ENCODE results near the gene CNTLN.

CNTLN gene

DNA sequence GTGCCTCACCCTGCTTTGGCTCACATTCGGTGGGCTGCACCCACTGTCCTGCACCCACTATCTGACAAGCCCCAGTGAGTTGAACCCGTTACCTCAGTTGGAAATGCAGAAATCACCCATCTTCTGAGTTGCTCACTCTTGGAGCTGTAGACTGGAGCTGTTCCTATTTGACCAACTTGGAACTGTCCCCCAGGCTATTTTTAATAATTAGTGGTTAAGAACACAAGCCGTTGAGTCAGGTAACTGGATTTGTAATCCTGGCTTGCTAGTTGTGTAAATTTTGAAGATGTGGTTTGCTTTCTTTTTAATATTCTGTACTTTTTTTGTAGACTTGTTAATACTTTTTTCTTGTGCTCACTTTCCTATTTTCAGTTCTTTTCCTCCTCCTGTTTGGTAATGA, 81.2 kb downstream of the CNTLN start:
- ChIA-PET POLR2A (no interaction called here), CTCF (interaction anchor here (2.0 kb wide), 1 partner anchor 247 kb away, joined by 12 read pairs; no protein-coding TSS in a partner anchor)
- no peak for TF ChIP-seq CTCF (IDR thresholded peaks at IDR 0.05; ENCODE audit: insufficient read depth, low read length, missing control alignments)
- no peak for DNase-seq (ENCODE audit: low read depth, low spot score)
- H3K4me3 ChIP-seq (ENCODE audit: low read depth, low read length), result no peak overlapping the region

GRCh38 chr9:17216646-17217045, 81.8 kb downstream of the CNTLN start:
- no peak for DNase-seq (ENCODE audit: low read depth, low spot score)
- no peak overlapping the region for H3K4me3 ChIP-seq (ENCODE audit: low read depth, low read length)
- ChIA-PET POLR2A (no interaction called here), CTCF (interaction anchor here (1.1 to 2.0 kb wide), 2 partner anchors 19 to 246 kb away, joined by 3 to 12 read pairs; no protein-coding TSS in a partner anchor)
- TF ChIP-seq CTCF (IDR thresholded peaks at IDR 0.05; ENCODE audit: insufficient read depth, low read length, missing control alignments), result no peak

DNA sequence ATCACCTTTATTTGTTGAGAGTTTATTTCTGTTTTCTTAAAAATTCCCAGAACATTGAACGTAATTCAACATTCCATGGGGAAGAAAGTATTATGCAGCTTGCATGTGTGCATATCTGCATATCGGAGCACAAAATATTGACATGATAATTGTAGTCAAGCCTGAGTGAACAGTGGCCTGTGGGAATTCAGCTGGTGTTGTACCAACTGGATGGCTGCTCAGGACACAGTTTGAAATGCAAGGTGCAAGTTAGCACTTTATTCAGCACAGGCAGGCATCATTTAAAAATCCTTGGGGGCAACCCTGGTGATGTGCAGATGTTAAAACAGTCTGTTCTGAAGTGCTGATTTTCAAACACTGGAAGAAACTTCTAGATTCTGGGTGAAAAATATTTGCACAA, 82.4 kb downstream of the CNTLN start:
- no peak for DNase-seq (ENCODE audit: low read depth, low spot score)
- POLR2A ChIA-PET, result no interaction called here
- no peak for TF ChIP-seq CTCF (IDR thresholded peaks at IDR 0.05; ENCODE audit: insufficient read depth, low read length, missing control alignments)
- H3K4me3 ChIP-seq (ENCODE audit: low read depth, low read length), result no peak overlapping the region
- CTCF ChIA-PET, result interaction anchor here (1.1 to 2.0 kb wide), 2 partner anchors 18 to 246 kb away, joined by 3 to 12 read pairs; no protein-coding TSS in a partner anchor

DNA sequence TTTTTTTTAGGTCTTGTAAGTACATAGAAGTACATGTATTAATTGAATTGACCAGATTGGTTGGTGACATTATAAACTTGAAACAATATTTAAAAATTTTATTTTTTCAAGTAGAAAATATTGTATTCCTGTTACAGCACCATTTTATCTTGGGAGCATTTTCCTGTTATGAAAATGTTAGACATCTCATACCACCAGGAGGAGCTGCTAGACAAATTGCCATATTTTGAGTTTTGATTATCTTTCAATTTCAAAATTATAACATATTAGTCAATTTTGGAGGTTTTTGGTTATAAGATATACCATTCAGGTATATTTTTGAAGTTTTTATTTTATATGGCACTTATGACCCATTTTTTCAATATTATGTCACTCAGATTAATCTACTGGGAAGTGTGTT, 84.4 kb downstream of the CNTLN start:
- DNase-seq (ENCODE audit: low read depth, low spot score), result no peak
- ChIA-PET CTCF (interaction anchor here (0.6 to 1.8 kb wide), 6 partner anchors 12 to 338 kb away, joined by 3 to 9 read pairs (median 5); no protein-coding TSS in a partner anchor), POLR2A (no interaction called here)

DNA sequence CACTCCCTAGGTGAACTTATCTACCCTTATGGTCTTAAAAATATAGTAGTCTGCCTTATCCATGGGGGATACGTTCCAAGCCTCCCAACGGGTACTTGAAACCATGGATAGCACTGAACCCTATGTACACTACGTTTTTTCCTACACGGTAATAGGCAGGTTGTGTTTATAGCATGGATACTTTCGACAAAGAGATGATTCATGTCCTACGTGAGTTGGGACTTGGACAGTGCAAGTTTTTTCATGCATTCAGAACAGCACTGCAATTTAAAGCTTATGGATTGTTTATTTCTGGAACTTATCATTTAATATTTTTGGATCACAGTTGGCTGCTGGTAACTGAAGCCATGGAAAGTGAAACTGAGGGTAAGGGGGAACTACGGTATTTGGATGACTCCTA, 88.1 kb downstream of the CNTLN start:
- no peak for TF ChIP-seq CTCF (IDR thresholded peaks at IDR 0.05; ENCODE audit: insufficient read depth, low read length, missing control alignments)
- CTCF ChIA-PET, result no interaction called here
- no peak overlapping the region for H3K4me3 ChIP-seq (ENCODE audit: low read depth, low read length)
- POLR2A ChIA-PET, result no interaction called here
- no peak for DNase-seq (ENCODE audit: low read depth, low spot score)

More for the DNA sequence above, 84.4 kb downstream of the CNTLN start:
- TF ChIP-seq CTCF (IDR thresholded peaks at IDR 0.05; ENCODE audit: insufficient read depth, low read length, missing control alignments), result peak; percentile 21
- no peak overlapping the region for H3K4me3 ChIP-seq (ENCODE audit: low read depth, low read length)

- POLR2A ChIA-PET, result no interaction called here
- H3K4me3 ChIP-seq (ENCODE audit: low read depth, low read length), result no peak overlapping the region
- no peak for TF ChIP-seq CTCF (IDR thresholded peaks at IDR 0.05; ENCODE audit: insufficient read depth, low read length, missing control alignments)
- CTCF ChIA-PET, result no interaction called here
- no peak for DNase-seq (ENCODE audit: low read depth, low spot score)
Measured at GRCh38 chr9:17225407-17225806, 90.6 kb downstream of the CNTLN start.
